Measurements from ENCODE around the gene BBS9.

BBS9 gene

DNA sequence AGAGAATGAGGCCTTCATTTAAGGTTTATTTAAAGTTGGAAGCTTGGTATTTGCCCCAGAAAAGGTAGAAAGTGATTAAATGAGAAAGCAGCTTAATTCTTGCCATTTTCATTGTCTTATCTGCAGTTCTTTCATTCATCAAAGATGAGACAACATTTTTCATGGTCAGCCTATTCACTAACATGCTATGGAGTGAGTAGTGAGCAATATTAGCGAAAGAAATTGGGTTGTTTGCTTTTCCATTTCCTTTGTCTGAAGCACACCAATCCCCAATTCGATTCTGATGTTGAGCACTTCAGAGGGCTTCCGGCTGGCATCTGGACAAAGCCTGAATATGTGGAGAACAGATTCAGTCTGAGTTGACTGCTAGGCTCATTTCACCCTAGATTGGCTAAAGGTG lies 317.2 kb downstream of the BBS9 start:
- ChIA-PET CTCF (no interaction called here), POLR2A (ENCODE audit: low non-redundant PET) (no interaction called here)
- TF ChIP-seq, protein P1, sequence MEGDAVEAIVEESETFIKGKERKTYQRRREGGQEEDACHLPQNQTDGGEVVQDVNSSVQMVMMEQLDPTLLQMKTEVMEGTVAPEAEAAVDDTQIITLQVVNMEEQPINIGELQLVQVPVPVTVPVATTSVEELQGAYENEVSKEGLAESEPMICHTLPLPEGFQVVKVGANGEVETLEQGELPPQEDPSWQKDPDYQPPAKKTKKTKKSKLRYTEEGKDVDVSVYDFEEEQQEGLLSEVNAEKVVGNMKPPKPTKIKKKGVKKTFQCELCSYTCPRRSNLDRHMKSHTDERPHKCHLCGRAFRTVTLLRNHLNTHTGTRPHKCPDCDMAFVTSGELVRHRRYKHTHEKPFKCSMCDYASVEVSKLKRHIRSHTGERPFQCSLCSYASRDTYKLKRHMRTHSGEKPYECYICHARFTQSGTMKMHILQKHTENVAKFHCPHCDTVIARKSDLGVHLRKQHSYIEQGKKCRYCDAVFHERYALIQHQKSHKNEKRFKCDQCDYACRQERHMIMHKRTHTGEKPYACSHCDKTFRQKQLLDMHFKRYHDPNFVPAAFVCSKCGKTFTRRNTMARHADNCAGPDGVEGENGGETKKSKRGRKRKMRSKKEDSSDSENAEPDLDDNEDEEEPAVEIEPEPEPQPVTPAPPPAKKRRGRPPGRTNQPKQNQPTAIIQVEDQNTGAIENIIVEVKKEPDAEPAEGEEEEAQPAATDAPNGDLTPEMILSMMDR (conservative IDR thresholded peaks at IDR 0.05; ENCODE audit: low read depth) = no peak
- no peak overlapping the region for H3K27ac ChIP-seq
- DNase-seq (ENCODE audit: low spot score) = no peak

DNA sequence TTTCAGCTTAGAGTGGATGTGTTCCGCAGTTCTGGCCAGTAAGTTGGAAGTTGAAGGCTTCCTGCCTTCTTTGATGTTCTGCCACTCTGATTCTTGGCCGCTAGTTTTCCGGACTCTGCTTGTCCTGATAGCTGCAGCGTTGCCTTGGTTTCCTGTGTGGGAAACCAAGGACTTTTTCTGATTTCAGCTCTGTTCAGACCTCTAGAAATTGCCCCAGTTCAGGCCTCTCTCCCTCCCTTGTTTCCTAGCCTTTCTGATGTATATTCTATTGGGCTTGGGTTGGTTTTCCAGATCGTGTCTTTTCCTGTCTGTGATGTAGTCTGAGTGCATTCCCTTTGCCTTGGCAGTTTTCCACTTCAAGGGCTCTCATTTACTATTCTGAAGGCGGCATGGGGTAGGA lies 318.7 kb downstream of the BBS9 start:
- DNase-seq (ENCODE audit: low spot score) = no peak
- no peak overlapping the region for H3K27ac ChIP-seq
- CTCF ChIA-PET = no interaction called here
- TF ChIP-seq, protein P1 (conservative IDR thresholded peaks at IDR 0.05; ENCODE audit: low read depth) = no peak
- POLR2A ChIA-PET (ENCODE audit: low non-redundant PET) = no interaction called here

DNA sequence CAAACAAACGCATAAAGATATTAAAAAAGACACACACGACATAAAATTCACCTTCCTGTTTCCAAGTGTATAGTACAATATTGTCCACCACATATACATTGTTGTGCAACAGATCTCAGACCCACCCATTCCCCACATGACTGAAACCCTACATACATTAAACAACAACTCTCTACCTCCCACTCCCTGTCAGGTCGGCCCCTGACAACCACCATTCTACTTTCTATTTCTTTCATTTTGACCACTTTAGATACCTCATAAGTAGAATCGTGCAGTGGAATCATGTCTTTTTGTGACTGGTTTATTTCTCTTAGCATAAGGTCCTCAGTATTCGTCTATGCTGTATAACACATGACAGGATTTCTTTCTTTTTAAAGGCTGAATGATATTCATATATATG lies 320.5 kb downstream of the BBS9 start:
- POLR2A ChIA-PET (ENCODE audit: low non-redundant PET) = no interaction called here
- CTCF ChIA-PET = no interaction called here
- no peak for DNase-seq (ENCODE audit: low spot score)
- TF ChIP-seq, protein P1 (conservative IDR thresholded peaks at IDR 0.05; ENCODE audit: low read depth) = no peak
- no peak overlapping the region for H3K27ac ChIP-seq

DNA sequence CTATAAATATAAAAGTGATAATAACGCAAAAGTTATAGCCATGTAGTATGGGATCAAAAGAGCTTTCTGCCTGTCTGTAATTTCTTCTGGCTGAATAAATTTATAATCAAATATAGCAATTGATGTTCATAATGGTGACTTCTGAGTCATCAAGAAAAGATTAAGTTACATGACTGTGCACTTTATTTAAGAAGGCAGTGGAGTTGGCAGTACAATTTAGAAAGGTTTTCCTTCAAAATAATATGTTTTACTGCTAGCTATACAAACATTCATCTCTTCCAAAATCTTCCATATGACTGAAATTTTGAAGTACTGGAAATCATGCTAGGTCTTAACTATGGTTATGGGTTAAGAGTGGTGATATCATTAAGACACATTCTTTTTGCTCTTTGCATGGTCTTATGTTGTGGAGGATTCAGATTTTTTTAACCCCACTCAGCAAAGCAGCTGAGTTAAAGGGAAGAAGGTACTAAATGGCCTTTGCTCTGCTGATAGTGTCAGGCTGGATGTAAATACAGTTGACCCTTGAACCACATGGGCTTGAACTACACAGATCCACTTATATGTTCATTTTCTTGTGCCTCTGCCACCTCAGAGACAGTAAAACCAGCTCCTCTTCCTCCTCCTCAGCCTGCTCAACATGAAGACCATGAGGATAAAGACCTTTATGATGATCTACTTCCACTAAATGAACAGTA lies 323.6 kb downstream of the BBS9 start:
- no peak overlapping the region for H3K27ac ChIP-seq
- ChIA-PET CTCF (no interaction called here), POLR2A (ENCODE audit: low non-redundant PET) (no interaction called here)
- TF ChIP-seq, protein P1 (conservative IDR thresholded peaks at IDR 0.05; ENCODE audit: low read depth) = no peak
- no peak for DNase-seq (ENCODE audit: low spot score)

DNA sequence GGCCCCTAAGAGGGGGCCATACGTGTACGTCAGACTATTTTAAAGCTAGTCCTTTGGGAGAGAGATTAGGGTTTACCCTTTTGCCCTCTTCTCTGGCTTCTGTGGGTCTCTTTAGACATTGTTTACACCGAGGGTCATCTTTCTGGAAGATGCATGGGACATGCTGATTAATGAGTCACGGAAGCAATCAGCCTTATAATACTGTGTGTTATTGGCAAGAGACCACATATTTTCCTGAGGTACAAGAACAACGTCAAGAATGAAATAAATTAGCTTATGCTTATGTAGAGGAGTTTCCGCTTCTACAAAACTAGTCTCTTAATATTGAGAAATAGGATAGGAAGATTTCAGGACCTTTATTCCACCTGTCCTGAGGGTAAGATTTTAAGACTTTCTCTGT lies 327.7 kb downstream of the BBS9 start:
- POLR2A ChIA-PET (ENCODE audit: low non-redundant PET) = no interaction called here
- TF ChIP-seq, protein P1 (conservative IDR thresholded peaks at IDR 0.05; ENCODE audit: low read depth) = no peak
- CTCF ChIA-PET = no interaction called here
- no peak for DNase-seq (ENCODE audit: low spot score)
- H3K27ac ChIP-seq = no peak overlapping the region

DNA sequence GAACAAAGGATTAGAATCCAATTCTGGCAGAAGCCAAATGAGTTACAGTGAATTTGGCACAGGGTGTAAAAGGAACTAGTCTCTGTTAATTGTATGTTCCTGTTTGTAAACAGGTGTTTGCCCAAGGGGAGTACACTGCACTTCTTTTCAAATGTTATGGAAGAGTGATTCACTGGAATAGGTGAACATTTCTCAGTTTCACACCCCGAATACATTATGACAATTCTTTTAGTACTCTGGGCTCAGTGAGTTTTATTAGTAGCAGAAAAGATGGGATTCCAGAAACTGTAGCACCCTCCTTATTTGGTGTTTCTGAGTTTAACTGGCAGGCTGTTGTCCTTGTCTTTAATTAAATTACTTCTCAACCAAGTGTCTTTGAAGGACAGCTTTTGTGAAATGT lies 329.2 kb downstream of the BBS9 start:
- DNase-seq (ENCODE audit: low spot score) = no peak
- ChIA-PET CTCF (interaction anchor here (1.0 to 1.3 kb wide), 2 partner anchors 27 to 437 kb away, joined by 3 read pairs; no protein-coding TSS in a partner anchor), POLR2A (ENCODE audit: low non-redundant PET) (no interaction called here)
- TF ChIP-seq, protein P1 (conservative IDR thresholded peaks at IDR 0.05; ENCODE audit: low read depth) = no peak
- H3K27ac ChIP-seq = no peak overlapping the region
